Endothelial cell of umbilical vein (primary cell): ENCODE results near the gene ITIH5. TPM values are rescaled to one million over a fixed set of nuclear protein-coding genes. Genes with fewer than 3 reads are reported as not detected.

Experiments used
- BruUV-seq: library from RNA; stranded (reverse); fragments of 400-500 nt; replicated peaks from 2 replicates; lab custom pipeline; 2021; lab: Mats Ljungman, UMichigan
- CTCF ChIA-PET: fragments of 300-600, 350-600 bp; sonication (Branson Sonifier 250); formaldehyde crosslinking; loops from one replicate; lab custom pipeline; 2021; ENCODE audit warnings: antibody characterized with exemption, inconsistent platforms; lab: Charles Lee
- POLR2A ChIA-PET: fragments of 300-600, 350-600 bp; sonication (Branson Sonifier 250); formaldehyde crosslinking; loops from one replicate; lab custom pipeline; 2021; ENCODE audit warnings: antibody characterized with exemption, inconsistent platforms; lab: Charles Lee
- DNase-seq: peaks from one replicate; pipeline ENCODE4 v3.0.0-alpha.2; 2011; ENCODE audit warnings: low read depth, low spot score
- FAIRE-seq: peaks from 2 replicates; lab custom pipeline; 2011; peaks lifted over from hg19 to GRCh38; lab: Jason Lieb, UNC
- H2AFZ ChIP-seq: 2 replicates; pipeline ENCODE4 v1.6.0; 2012; ENCODE audit warnings: low read depth, low read length, control low read depth, inconsistent platforms
- H3K27ac ChIP-seq: 2 replicates; pipeline ENCODE4 v1.5.1; 2011; ENCODE audit warnings: low read depth, mild to moderate bottlenecking, control low read depth, low read length, moderate library complexity; ENCODE audit not compliant: insufficient read depth
- H3K27me3 ChIP-seq, 2 experiments: 2 replicates each; pipeline versions ENCODE4 v1.6.0 to v1.6.1; 2011; ENCODE audit warnings: low read length in 2 of 2, mixed read lengths in 1 of 2; ENCODE audit not compliant: control insufficient read depth in 2 of 2, insufficient read depth in 2 of 2
- H3K36me3 ChIP-seq, 2 experiments: 2 replicates in 1 of 2; 3 replicates in 1 of 2; pipeline ENCODE4 v1.5.1; 2011; ENCODE audit warnings: low read length in 2 of 2, mild to moderate bottlenecking in 1 of 2, moderate library complexity in 1 of 2; ENCODE audit not compliant: control insufficient read depth in 2 of 2, insufficient read depth in 2 of 2; ENCODE audit errors: extremely low read depth in 1 of 2
- H3K4me1 ChIP-seq: 3 replicates; pipeline ENCODE4 v1.5.1; 2011; ENCODE audit warnings: mild to moderate bottlenecking, low read length; ENCODE audit not compliant: control insufficient read depth, insufficient read depth; ENCODE audit errors: extremely low read depth
- H3K4me2 ChIP-seq: 2 replicates; pipeline ENCODE4 v1.6.1; 2011; ENCODE audit warnings: low read length, control low read depth, mixed read lengths; ENCODE audit not compliant: insufficient read depth
- H3K4me3 ChIP-seq, 3 experiments: fragments of 200-600 bp in 1 of 3; sonication (generic), shearing (Covaris generic) in 1 of 3; replicated peaks in 1 of 3; 2 replicates each; pipeline ENCODE4 v1.5.1; 2011 to 2016; ENCODE audit warnings: control low read depth in 3 of 3, low read length in 3 of 3, mild to moderate bottlenecking in 2 of 3, inconsistent platforms in 1 of 3, low read depth in 1 of 3, moderate library complexity in 1 of 3; ENCODE audit not compliant: insufficient read depth in 1 of 3
- H3K79me2 ChIP-seq: 2 replicates; pipeline ENCODE4 v1.6.0; 2012; ENCODE audit warnings: low read length, inconsistent platforms; ENCODE audit not compliant: control insufficient read depth, insufficient read depth
- H3K9ac ChIP-seq: replicated peaks from 2 replicates; pipeline ENCODE3; 2011; ENCODE audit warnings: low read length, control low read depth; ENCODE audit not compliant: insufficient read depth; ENCODE audit errors: extremely low read depth
- H3K9me1 ChIP-seq: replicated peaks from 3 replicates; pipeline ENCODE4 v1.6.0; 2011; ENCODE audit warnings: mild to moderate bottlenecking, low read length; ENCODE audit not compliant: control insufficient read depth, insufficient read depth; ENCODE audit errors: extremely low read depth
- H3K9me3 ChIP-seq: replicated peaks from 2 replicates; pipeline ENCODE4 v1.5.1; 2012; ENCODE audit warnings: low read length, inconsistent platforms; ENCODE audit not compliant: control insufficient read depth, insufficient read depth
- H4K20me1 ChIP-seq: replicated peaks from 2 replicates; pipeline ENCODE3; 2011; ENCODE audit warnings: mild to moderate bottlenecking, low read length; ENCODE audit not compliant: control insufficient read depth, insufficient read depth; ENCODE audit errors: extremely low read depth
- CTCF ChIP-seq, 2 donors: IDR thresholded peaks; 1 replicate in 1 of 2; 2 replicates in 1 of 2; pipeline ENCODE4 v1.5.1; 2011; ENCODE audit warnings: low read length in 2 of 2, mild to moderate bottlenecking in 2 of 2, moderate library complexity in 2 of 2, control low read depth in 1 of 2, inconsistent platforms in 1 of 2, low read depth in 1 of 2; ENCODE audit not compliant: insufficient read depth in 1 of 2; ENCODE audit errors: extremely low read depth in 1 of 2
- EZH2 ChIP-seq: IDR thresholded peaks from 2 replicates; pipeline ENCODE4 v1.6.1; 2012; ENCODE audit warnings: borderline replicate concordance, low read depth, mild to moderate bottlenecking, moderate library complexity, low read length, inconsistent platforms; ENCODE audit not compliant: severe bottlenecking
- FOS ChIP-seq: IDR thresholded peaks from 2 replicates; pipeline ENCODE4 v1.6.1; 2011; ENCODE audit warnings: mild to moderate bottlenecking, low read length, moderate library complexity, borderline replicate concordance; ENCODE audit not compliant: insufficient read depth
- GATA2 ChIP-seq: IDR thresholded peaks from 2 replicates; pipeline ENCODE4 v1.7.0; 2011; ENCODE audit warnings: low read depth, mild to moderate bottlenecking, moderate library complexity, mixed read lengths, low read length; ENCODE audit not compliant: insufficient read length, insufficient read depth
- JUN ChIP-seq: IDR thresholded peaks from 2 replicates; pipeline ENCODE4 v1.6.1; 2011; ENCODE audit warnings: borderline replicate concordance, low read depth; ENCODE audit not compliant: insufficient read length, insufficient read depth
- MAX ChIP-seq: IDR thresholded peaks from 2 replicates; pipeline ENCODE4 v1.6.1; 2011; ENCODE audit not compliant: insufficient read depth, insufficient read length
- MYC ChIP-seq: IDR thresholded peaks from one replicate; pipeline ENCODE4 v1.6.1; 2011; ENCODE audit warnings: mild to moderate bottlenecking, low read depth, low read length
- POLR2A ChIP-seq: IDR thresholded peaks from 2 replicates; pipeline ENCODE4 v1.6.1; 2012; ENCODE audit warnings: low read depth, mild to moderate bottlenecking, control low read depth, low read length
- POLR2AphosphoS5 ChIP-seq: IDR thresholded peaks from 2 replicates; pipeline ENCODE4 v1.6.1; 2012; ENCODE audit warnings: low read depth, mild to moderate bottlenecking, control low read depth, low read length, moderate library complexity; ENCODE audit not compliant: insufficient read depth
- dilution Hi-C: fragments of 300-500 bp; cut with MboI; formaldehyde crosslinking; loops from one replicate; pipeline ENCODE4 v1.15.0; 2019; ENCODE audit warnings: low sequenced_read_pairs; ENCODE audit not compliant: extremely low pct_ligation_motif_present
- intact Hi-C: fragments of 100-400 bp; cut with micrococcal nuclease; formaldehyde crosslinking; loops from one replicate; pipeline ENCODE4 v1.10.0; 2022
- polyA plus RNA-seq, 4 experiments: library from polyadenylated mRNA; depleted of rRNA in 3 of 4; stranded (reverse) in 3 of 4; unstranded in 1 of 4; fragments of >200 nt; gene quantifications; 2 replicates each; pipeline versions ENCODE4 v1.2.1 to v1.2.3, GENCODE V29; 2011 to 2012; ENCODE audit warnings: missing spikeins in 1 of 4
- total RNA-seq: library from RNA; stranded (reverse); gene quantifications from 2 replicates; pipeline ENCODE4 v1.2.3, GENCODE V29; 2021

ITIH5 gene
- total and polyA plus RNA-seq, 2 donors (not counting 3 experiments of a cell fraction or from before 2014, with no cell fraction given) = not detected

- DNase-seq = no peak
- no TSS peak for BruUV-seq
- H3K4me2 ChIP-seq = no peak overlapping the region
- H3K4me1 ChIP-seq = no peaks in the 10 kb centered on the region
- H3K27ac ChIP-seq = no peak overlapping the region
- ChIA-PET POLR2A (no interaction called here), CTCF (interaction anchor here (1.2 kb wide), 2 partner anchors 14 to 1267 kb away, joined by 3 to 4 read pairs; no protein-coding TSS in a partner anchor)
- no peaks in the 10 kb centered on the region for H3K9me1 ChIP-seq
- no peaks in the 10 kb centered on the region for H3K79me2 ChIP-seq
- intact Hi-C loops = no loop called here
- H3K9me3 ChIP-seq = no peaks in the 10 kb centered on the region
- H2AFZ ChIP-seq = no peak overlapping the region
- no peaks in the 10 kb centered on the region for H4K20me1 ChIP-seq
- peaks cover 0 to 2% of the 10 kb centered on the region in 2 experiments for H3K27me3 ChIP-seq
- H3K9ac ChIP-seq = no peak overlapping the region
- TF ChIP-seq MYC (no peak), GATA2 (no peak), JUN (no peak), FOS (no peak), MAX (no peak), POLR2AphosphoS5 (no peak), POLR2A (no peak), EZH2 (no peak), CTCF (IDR thresholded peaks at IDR 0.05; ENCODE audit: extremely low read depth in 1 of 2, insufficient read depth in 1 of 2, low read depth in 1 of 2, low read length in 2 of 2) (no peak)
- no peak overlapping the region for H3K4me3 ChIP-seq
- H3K36me3 ChIP-seq = no peaks in the 10 kb centered on the region
- dilution Hi-C loops = no loop called here
- no peak for FAIRE-seq
Measured at GRCh38 chr10:7700577-7701125, 33.9 kb upstream of the ITIH5 start.
